CD4-positive, alpha-beta T cell treated with Interleukin-12 subunit alpha and Interleukin-12 subunit beta, for 1 hour (primary cell): ENCODE data around the gene KLHDC8A.
A peak's percentile ranks its signal among the peaks of the same experiment; 100 is the strongest.

Source experiments
- DNase-seq: peaks from one replicate; pipeline ENCODE4 v3.0.0-alpha.2; 2020

The KLHDC8A gene

GRCh38 chr1:205343431-205344065, 13.2 kb downstream of the KLHDC8A start:
- DNase-seq: no peak

- DNase-seq: no peak
These were observed 13.7 kb downstream of the KLHDC8A start for GRCh38 chr1:205342986-205343385.

- DNase-seq: no peak
These were observed 16.0 kb downstream of the KLHDC8A start for GRCh38 chr1:205340676-205341075.

- DNase-seq: no peak
These were observed 17.0 kb downstream of the KLHDC8A start for GRCh38 chr1:205339717-205340116.

- no peak for DNase-seq
These were observed 17.5 kb downstream of the KLHDC8A start for GRCh38 chr1:205339197-205339702.

- no peak for DNase-seq
These were observed 18.7 kb downstream of the KLHDC8A start for GRCh38 chr1:205338011-205338410.

GRCh38 chr1:205337481-205337880, 19.2 kb downstream of the KLHDC8A start:
- no peak for DNase-seq

GRCh38 chr1:205335692-205336091, 21.0 kb downstream of the KLHDC8A start:
- DNase-seq: peak; percentile 79

GRCh38 chr1:205332015-205332791, 24.5 kb downstream of the KLHDC8A start:
- no peak for DNase-seq

- DNase-seq: no peak
These were observed 26.6 kb downstream of the KLHDC8A start for GRCh38 chr1:205330150-205330549.

GRCh38 chr1:205329719-205330118, 27.0 kb downstream of the KLHDC8A start:
- no peak for DNase-seq

GRCh38 chr1:205328476-205328875, 28.2 kb downstream of the KLHDC8A start:
- no peak for DNase-seq

- no peak for DNase-seq
These were observed 29.8 kb downstream of the KLHDC8A start for GRCh38 chr1:205326812-205327466.

GRCh38 chr1:205325334-205325884, 31.3 kb downstream of the KLHDC8A start:
- DNase-seq: peak; percentile 76

- no peak for DNase-seq
These were observed 31.9 kb downstream of the KLHDC8A start for GRCh38 chr1:205324781-205325180.

- DNase-seq: no peak
These were observed 32.9 kb downstream of the KLHDC8A start for GRCh38 chr1:205323794-205324193.

- DNase-seq: no peak
These were observed 34.8 kb downstream of the KLHDC8A start for GRCh38 chr1:205321959-205322283.

GRCh38 chr1:205321162-205321958, 35.4 kb downstream of the KLHDC8A start, which contains the start of gene NUAK2:
TSS of gene NUAK2 (minus strand) at chr1:205321745. CDS start at chr1:205321628, 117 bp downstream.
- DNase-seq: peak; percentile 88

GRCh38 chr1:205319081-205320018, 37.4 kb downstream of the KLHDC8A start:
- DNase-seq: peak; percentile 42

- DNase-seq: no peak
These were observed 38.3 kb downstream of the KLHDC8A start for GRCh38 chr1:205318231-205318991.
